B cell (primary cell): ENCODE measurements around the gene RNF150. TPM values are rescaled to one million over a fixed set of nuclear protein-coding genes. Genes with fewer than 3 reads are reported as not detected.

ENCODE experiments used
- ATAC-seq: fragments of 200-7000 bp; cut with Tn5 transposase; one replicate; pipeline ENCODE4 v1.10.0; 2021; ENCODE audit warnings: low read depth, mild to moderate bottlenecking, moderate number of reproducible peaks, moderate library complexity
- CTCF ChIA-PET: fragments of 350-600 bp; sonication (Branson Sonifier 250); formaldehyde crosslinking; loops from one replicate; lab custom pipeline; 2021; ENCODE audit warnings: antibody characterized with exemption, inconsistent platforms; lab: Charles Lee
- POLR2A ChIA-PET: fragments of 350-600 bp; sonication (Branson Sonifier 250); formaldehyde crosslinking; loops from one replicate; lab custom pipeline; 2021; ENCODE audit warnings: antibody characterized with exemption; lab: Charles Lee
- DNase-seq: peaks from one replicate; pipeline ENCODE4 v3.0.0; 2013
- H2AFZ ChIP-seq: 2 replicates; pipeline ENCODE4 v1.6.1; 2012; ENCODE audit warnings: mild to moderate bottlenecking, low read depth, low read length; ENCODE audit not compliant: insufficient read depth, poor library complexity, severe bottlenecking
- H3K27ac ChIP-seq, 2 donors: 1 replicate in 1 of 2; 2 replicates in 1 of 2; pipeline ENCODE4 v1.5.1; 2012 to 2013; ENCODE audit warnings: low read length in 2 of 2, mild to moderate bottlenecking in 2 of 2, moderate library complexity in 1 of 2
- H3K27me3 ChIP-seq, 4 experiments: fragments of 200-600 bp in 1 of 4; sonication (generic) in 1 of 4; replicated peaks in 1 of 4; 1 replicate in 2 of 4; 2 replicates in 2 of 4; pipeline versions ENCODE4 v1.6.1 to v1.7.0; 2013 to 2016; ENCODE audit warnings: low read length in 3 of 4, mild to moderate bottlenecking in 2 of 4, mixed read lengths in 1 of 4, moderate library complexity in 1 of 4; ENCODE audit not compliant: insufficient read depth in 4 of 4, control insufficient read depth in 3 of 4; ENCODE audit errors: control extremely low read depth in 1 of 4
- H3K36me3 ChIP-seq, 2 experiments: replicated peaks in 1 of 2; 1 replicate in 1 of 2; 2 replicates in 1 of 2; pipeline versions ENCODE4 v1.6.1 to v1.7.1; 2013; ENCODE audit warnings: low read length in 1 of 2; ENCODE audit not compliant: insufficient read depth in 2 of 2, control insufficient read depth in 1 of 2; ENCODE audit errors: control extremely low read depth in 1 of 2, extremely low read depth in 1 of 2
- H3K4me1 ChIP-seq, 2 donors: fragments of 200-600 bp in 1 of 2; sonication (generic) in 1 of 2; 1 replicate in 1 of 2; 2 replicates in 1 of 2; pipeline versions ENCODE4 v1.5.1 to v1.6.1; 2013 to 2017; ENCODE audit warnings: low read length in 2 of 2; ENCODE audit not compliant: control insufficient read depth in 2 of 2, insufficient read depth in 2 of 2
- H3K4me2 ChIP-seq: replicated peaks from 2 replicates; pipeline ENCODE3; 2012; ENCODE audit warnings: mild to moderate bottlenecking, low read depth, low read length; ENCODE audit not compliant: poor library complexity, severe bottlenecking
- H3K4me3 ChIP-seq, 5 experiments: fragments of 200-600 bp in 1 of 5; sonication (generic) in 1 of 5; 1 replicate in 3 of 5; 2 replicates in 2 of 5; pipeline versions ENCODE4 v1.5.1 to v1.7.0; 2011 to 2016; ENCODE audit warnings: low read length in 4 of 5, mild to moderate bottlenecking in 4 of 5, low read depth in 2 of 5, control low read depth in 1 of 5, moderate library complexity in 1 of 5; ENCODE audit not compliant: insufficient read depth in 1 of 5; ENCODE audit errors: control extremely low read depth in 1 of 5, extremely low read depth in 1 of 5
- H3K79me2 ChIP-seq: fragments of 200-600 bp; sonication (generic); one replicate; pipeline ENCODE4 v1.6.0; 2016; ENCODE audit warnings: low read length; ENCODE audit not compliant: control insufficient read depth, insufficient read depth
- H3K9ac ChIP-seq: fragments of 200-600 bp; sonication (generic); 2 replicates; pipeline ENCODE4 v1.6.1; 2017; ENCODE audit warnings: mild to moderate bottlenecking, low read length, moderate library complexity
- H3K9me3 ChIP-seq, 3 donors: one replicate each; pipeline versions ENCODE4 v1.6.1 to v1.7.1; 2013; ENCODE audit warnings: low read length in 2 of 3; ENCODE audit not compliant: control insufficient read depth in 2 of 3, insufficient read depth in 1 of 3; ENCODE audit errors: control extremely low read depth in 1 of 3
- H4K20me1 ChIP-seq: 2 replicates; pipeline ENCODE4 v1.6.0; 2012; ENCODE audit warnings: mild to moderate bottlenecking, low read length; ENCODE audit not compliant: insufficient read depth, control insufficient read depth, poor library complexity, severe bottlenecking
- H3K27ac Mint-ChIP-seq: one replicate; pipeline ENCODE4 v1.8.0; 2021; ENCODE audit warnings: mixed read lengths
- H3K27me3 Mint-ChIP-seq: one replicate; pipeline ENCODE4 v1.8.0; 2021; ENCODE audit warnings: mixed read lengths
- H3K4me1 Mint-ChIP-seq: one replicate; pipeline ENCODE4 v1.8.0; 2021; ENCODE audit warnings: mixed read lengths
- H3K4me3 Mint-ChIP-seq: one replicate; pipeline ENCODE4 v1.8.0; 2021; ENCODE audit warnings: mixed read lengths
- H3K9me3 Mint-ChIP-seq: one replicate; pipeline ENCODE4 v1.8.0; 2022; ENCODE audit warnings: mixed read lengths; ENCODE audit not compliant: insufficient read depth
- EZH2 ChIP-seq: IDR thresholded peaks from 2 replicates; pipeline ENCODE4 v1.6.1; 2012; ENCODE audit warnings: borderline replicate concordance, low read depth, mild to moderate bottlenecking, moderate library complexity, low read length; ENCODE audit not compliant: insufficient read depth, poor library complexity, severe bottlenecking
- WGBS: methylation state at CpG from one replicate; pipeline ENCODE4 v1.1.5; 2013; ENCODE audit warnings: missing lambda C conversion rate; ENCODE audit not compliant: insufficient coverage; 5-methylcytosine and 5-hydroxymethylcytosine counted together
- intact Hi-C: fragments of 100-400 bp; cut with micrococcal nuclease; formaldehyde crosslinking; loops from one replicate; pipeline ENCODE4 v1.10.0; 2022
- polyA plus RNA-seq: library from polyadenylated mRNA; depleted of rRNA; stranded (reverse); fragments of >200 nt; gene quantifications from 2 replicates; pipeline ENCODE4 v1.2.3, GENCODE V29; 2012
- total RNA-seq, 2 donors: library from RNA; stranded (reverse); fragments of 120-200 nt in 1 of 2; gene quantifications; 1 replicate in 1 of 2; 2 replicates in 1 of 2; pipeline versions ENCODE4 v1.2.3 to v1.2.4, GENCODE V29; 2013 to 2022
- TF ChIP-seq, protein P1 (sequence below): fragments of 200-600 bp; IDR thresholded peaks from one replicate; pipeline ENCODE4 v1.8.0; 2022; ENCODE audit warnings: antibody characterized with exemption, mild to moderate bottlenecking

The RNF150 gene
- total and polyA plus RNA-seq, 2 donors (not counting 1 experiment from before 2014, with no cell fraction given), result not detected

DNA sequence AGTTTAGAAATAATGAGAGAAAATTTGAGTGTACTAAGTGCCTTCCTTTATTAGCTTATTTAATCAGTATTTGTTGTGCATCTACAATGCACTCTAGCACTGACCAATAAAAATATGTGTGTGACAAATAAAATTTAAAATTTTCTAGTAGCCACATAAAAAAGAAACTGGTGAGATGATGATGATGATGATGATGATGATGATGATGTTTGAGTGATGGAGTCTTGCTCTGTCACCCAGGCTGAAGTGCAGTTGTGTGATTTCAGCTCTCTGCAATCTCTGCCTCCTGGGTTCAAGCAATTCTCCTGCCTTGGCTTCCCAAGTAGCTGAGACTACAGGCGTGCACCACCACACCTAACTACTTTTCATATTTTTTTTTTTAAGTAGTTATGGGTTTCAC is 110.2 kb downstream of the RNF150 start:
- Mint-ChIP-seq H3K4me1 (no peaks in the 10 kb centered on the region), H3K4me3 (no peak overlapping the region), H3K27me3 (peaks cover 23% of the 10 kb centered on the region), H3K9me3 (no peaks in the 10 kb centered on the region), H3K27ac (no peak overlapping the region)
- ATAC-seq, result no peak
- ChIA-PET POLR2A (no interaction called here), CTCF (no interaction called here)
- H2AFZ ChIP-seq, result no peak overlapping the region
- H3K9me3 ChIP-seq, result no peaks in the 10 kb centered on the region
- H3K9ac ChIP-seq, result no peak overlapping the region
- TF ChIP-seq, protein P1, sequence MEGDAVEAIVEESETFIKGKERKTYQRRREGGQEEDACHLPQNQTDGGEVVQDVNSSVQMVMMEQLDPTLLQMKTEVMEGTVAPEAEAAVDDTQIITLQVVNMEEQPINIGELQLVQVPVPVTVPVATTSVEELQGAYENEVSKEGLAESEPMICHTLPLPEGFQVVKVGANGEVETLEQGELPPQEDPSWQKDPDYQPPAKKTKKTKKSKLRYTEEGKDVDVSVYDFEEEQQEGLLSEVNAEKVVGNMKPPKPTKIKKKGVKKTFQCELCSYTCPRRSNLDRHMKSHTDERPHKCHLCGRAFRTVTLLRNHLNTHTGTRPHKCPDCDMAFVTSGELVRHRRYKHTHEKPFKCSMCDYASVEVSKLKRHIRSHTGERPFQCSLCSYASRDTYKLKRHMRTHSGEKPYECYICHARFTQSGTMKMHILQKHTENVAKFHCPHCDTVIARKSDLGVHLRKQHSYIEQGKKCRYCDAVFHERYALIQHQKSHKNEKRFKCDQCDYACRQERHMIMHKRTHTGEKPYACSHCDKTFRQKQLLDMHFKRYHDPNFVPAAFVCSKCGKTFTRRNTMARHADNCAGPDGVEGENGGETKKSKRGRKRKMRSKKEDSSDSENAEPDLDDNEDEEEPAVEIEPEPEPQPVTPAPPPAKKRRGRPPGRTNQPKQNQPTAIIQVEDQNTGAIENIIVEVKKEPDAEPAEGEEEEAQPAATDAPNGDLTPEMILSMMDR, result no peak
- TF ChIP-seq EZH2, result no peak
- no peaks in the 10 kb centered on the region for H3K36me3 ChIP-seq
- no CpG with 5 or more reads among the region's 1 CpG for WGBS
- peaks cover 0 to 3% (median 0%) of the 10 kb centered on the region in 4 experiments for H3K27me3 ChIP-seq
- no peaks in the 10 kb centered on the region for H3K4me1 ChIP-seq
- H3K27ac ChIP-seq, result no peak overlapping the region
- H4K20me1 ChIP-seq, result no peaks in the 10 kb centered on the region
- no peak for DNase-seq
- no peak overlapping the region for H3K4me2 ChIP-seq
- no peak overlapping the region for H3K4me3 ChIP-seq
- intact Hi-C loops, result no loop called here
- H3K79me2 ChIP-seq, result no peaks in the 10 kb centered on the region

DNA sequence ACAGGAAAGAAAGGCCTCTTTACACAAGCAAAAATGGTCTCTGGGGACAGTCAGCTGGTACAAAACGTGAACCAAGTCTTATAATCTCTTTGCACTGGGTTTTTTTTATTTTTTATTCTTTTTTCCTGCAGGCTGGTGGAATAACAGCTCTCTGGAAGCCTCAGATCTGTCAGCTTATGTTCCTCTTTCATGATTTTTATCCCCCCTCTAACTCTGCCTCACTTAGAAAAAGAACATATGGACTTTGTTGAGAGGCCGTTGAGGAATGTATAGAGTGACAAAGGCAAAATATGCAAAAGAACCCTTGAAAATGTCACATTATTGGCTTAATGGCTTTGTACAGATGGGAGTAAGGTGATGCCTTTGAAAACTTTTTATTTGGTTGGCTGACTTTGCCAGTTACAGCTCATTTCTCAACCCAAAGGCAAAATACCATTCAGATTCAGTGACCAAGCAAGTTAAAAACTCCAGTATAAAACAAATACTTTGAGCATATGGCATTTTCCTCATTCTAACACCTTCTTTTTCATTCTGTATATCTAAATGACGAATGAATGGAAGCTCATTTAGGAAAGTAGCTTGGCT is 111.1 kb downstream of the RNF150 start:
- no peaks in the 10 kb centered on the region for H3K9me3 Mint-ChIP-seq
- no peak for ATAC-seq
- H3K9me3 ChIP-seq, result no peaks in the 10 kb centered on the region
- intact Hi-C loops, result no loop called here
- 67% methylated on average over 1 of the region's 3 CpGs for whole genome bisulfite sequencing
- ChIA-PET POLR2A (no interaction called here), CTCF (no interaction called here)
- no peak overlapping the region for H3K4me3 Mint-ChIP-seq
- no peak overlapping the region for H3K9ac ChIP-seq
- no peaks in the 10 kb centered on the region for H3K79me2 ChIP-seq
- DNase-seq, result no peak
- H4K20me1 ChIP-seq, result no peaks in the 10 kb centered on the region
- no peak for TF ChIP-seq EZH2
- TF ChIP-seq, protein P1, result no peak
- no peaks in the 10 kb centered on the region for H3K4me1 Mint-ChIP-seq
- H3K4me3 ChIP-seq, result no peak overlapping the region
- H3K27me3 ChIP-seq, result peaks cover 0 to 3% (median 0%) of the 10 kb centered on the region in 4 experiments
- H3K27ac ChIP-seq, result no peak overlapping the region
- no peak overlapping the region for H2AFZ ChIP-seq
- no peak overlapping the region for H3K4me2 ChIP-seq
- no peak overlapping the region for H3K27ac Mint-ChIP-seq
- H3K27me3 Mint-ChIP-seq, result peaks cover 19% of the 10 kb centered on the region
- no peaks in the 10 kb centered on the region for H3K4me1 ChIP-seq
- H3K36me3 ChIP-seq, result no peaks in the 10 kb centered on the region
